SK-N-SH treated with all-trans-retinoic acid at 6 μM for 48 hours (cell line): Measurements from ENCODE around the gene PLEKHN1.

Experiments used
- ATAC-seq: fragments of 200-7000 bp; cut with Tn5 transposase; 3 replicates; pipeline ENCODE4 v1.9.1; 2020; ENCODE audit warnings: mild to moderate bottlenecking, moderate library complexity
- ARNTL ChIP-seq: fragments of 450-650 bp; formaldehyde crosslinking; IDR thresholded peaks from 2 replicates; pipeline ENCODE4 v1.5.0; 2020; ENCODE audit warnings: low read depth, mild to moderate bottlenecking, moderate library complexity, borderline replicate concordance
- BACH2 ChIP-seq: fragments of 250-450 bp; sonication (Bioruptor Pico); IDR thresholded peaks from 2 replicates; pipeline ENCODE4 v1.9.0; 2021; ENCODE audit warnings: mild to moderate bottlenecking, borderline replicate concordance
- CSDC2 ChIP-seq: fragments of 250-450 bp; sonication (Bioruptor Pico); IDR thresholded peaks from 2 replicates; pipeline ENCODE4 v1.5.0; 2020; ENCODE audit warnings: mild to moderate bottlenecking, moderate library complexity
- CSRNP3 ChIP-seq: fragments of 250-450 bp; sonication (Bioruptor Pico); IDR thresholded peaks from 2 replicates; pipeline ENCODE4 v1.5.1; 2021; ENCODE audit warnings: mild to moderate bottlenecking, moderate library complexity
- GLIS3 ChIP-seq: fragments of 250-450 bp; sonication (Bioruptor Pico); IDR thresholded peaks from 2 replicates; pipeline ENCODE4 v1.5.0; 2020; ENCODE audit warnings: mild to moderate bottlenecking, moderate library complexity
- ISL1 ChIP-seq: fragments of 250-450 bp; sonication (Bioruptor Pico); IDR thresholded peaks from 2 replicates; pipeline ENCODE4 v2.1.2; 2022; ENCODE audit warnings: mild to moderate bottlenecking, moderate library complexity
- PATZ1 ChIP-seq: fragments of 250-450 bp; sonication (Bioruptor Pico); IDR thresholded peaks from 2 replicates; pipeline ENCODE4 v1.8.0; 2020; ENCODE audit warnings: mild to moderate bottlenecking, moderate library complexity, borderline replicate concordance
- POU6F1 ChIP-seq: fragments of 250-450 bp; sonication (Bioruptor Pico); IDR thresholded peaks from 2 replicates; pipeline ENCODE4 v1.8.0; 2021; ENCODE audit warnings: low read depth, mild to moderate bottlenecking, moderate library complexity, borderline replicate concordance
- RARB ChIP-seq: fragments of 250-450 bp; sonication (Bioruptor Pico); IDR thresholded peaks from 2 replicates; pipeline ENCODE4 v1.8.0; 2021; ENCODE audit warnings: mild to moderate bottlenecking, moderate library complexity
- SNAI2 ChIP-seq: fragments of 250-450 bp; sonication (Bioruptor Pico); IDR thresholded peaks from 2 replicates; pipeline ENCODE4 v1.5.0; 2020; ENCODE audit warnings: mild to moderate bottlenecking, moderate library complexity
- TCF4 ChIP-seq: fragments of 250-450 bp; sonication (Bioruptor Pico); IDR thresholded peaks from 2 replicates; pipeline ENCODE4 v1.8.0; 2021; ENCODE audit warnings: mild to moderate bottlenecking, moderate library complexity, borderline replicate concordance
- TSHZ2 ChIP-seq: fragments of 250-450 bp; sonication (Bioruptor Pico); IDR thresholded peaks from 2 replicates; pipeline ENCODE4 v1.5.0; 2020; ENCODE audit warnings: mild to moderate bottlenecking, moderate library complexity
- ZC3H10 ChIP-seq: fragments of 250-450 bp; sonication (Bioruptor Pico); IDR thresholded peaks from 2 replicates; pipeline ENCODE4 v1.5.1; 2021; ENCODE audit warnings: mild to moderate bottlenecking, moderate library complexity
- ZFP3 ChIP-seq: fragments of 250-450 bp; sonication (Bioruptor Pico); IDR thresholded peaks from 2 replicates; pipeline ENCODE4 v1.5.0; 2020; ENCODE audit warnings: mild to moderate bottlenecking, moderate library complexity
- ZFP30 ChIP-seq: fragments of 450-650 bp; formaldehyde crosslinking; IDR thresholded peaks from 2 replicates; pipeline ENCODE4 v1.5.0; 2022; ENCODE audit warnings: mild to moderate bottlenecking, moderate library complexity
- ZNF565 ChIP-seq: fragments of 450-650 bp; formaldehyde crosslinking; conservative IDR thresholded peaks from 2 replicates; pipeline ENCODE4 v1.5.0; 2020; ENCODE audit warnings: low read depth, mild to moderate bottlenecking, moderate library complexity
- ZNF70 ChIP-seq: fragments of 450-650 bp; formaldehyde crosslinking; IDR thresholded peaks from 2 replicates; pipeline ENCODE4 v1.5.0; 2020; ENCODE audit warnings: mild to moderate bottlenecking, moderate library complexity
- ZNF8 ChIP-seq: fragments of 450-650 bp; formaldehyde crosslinking; IDR thresholded peaks from 2 replicates; pipeline ENCODE4 v1.5.0; 2020; ENCODE audit warnings: mild to moderate bottlenecking, moderate library complexity
- TF ChIP-seq, protein P1 (sequence below): fragments of 250-450 bp; sonication (Bioruptor Pico); IDR thresholded peaks from 2 replicates; pipeline ENCODE4 v1.5.1; 2020; ENCODE audit warnings: low read depth, mild to moderate bottlenecking, moderate library complexity

Gene PLEKHN1

DNA sequence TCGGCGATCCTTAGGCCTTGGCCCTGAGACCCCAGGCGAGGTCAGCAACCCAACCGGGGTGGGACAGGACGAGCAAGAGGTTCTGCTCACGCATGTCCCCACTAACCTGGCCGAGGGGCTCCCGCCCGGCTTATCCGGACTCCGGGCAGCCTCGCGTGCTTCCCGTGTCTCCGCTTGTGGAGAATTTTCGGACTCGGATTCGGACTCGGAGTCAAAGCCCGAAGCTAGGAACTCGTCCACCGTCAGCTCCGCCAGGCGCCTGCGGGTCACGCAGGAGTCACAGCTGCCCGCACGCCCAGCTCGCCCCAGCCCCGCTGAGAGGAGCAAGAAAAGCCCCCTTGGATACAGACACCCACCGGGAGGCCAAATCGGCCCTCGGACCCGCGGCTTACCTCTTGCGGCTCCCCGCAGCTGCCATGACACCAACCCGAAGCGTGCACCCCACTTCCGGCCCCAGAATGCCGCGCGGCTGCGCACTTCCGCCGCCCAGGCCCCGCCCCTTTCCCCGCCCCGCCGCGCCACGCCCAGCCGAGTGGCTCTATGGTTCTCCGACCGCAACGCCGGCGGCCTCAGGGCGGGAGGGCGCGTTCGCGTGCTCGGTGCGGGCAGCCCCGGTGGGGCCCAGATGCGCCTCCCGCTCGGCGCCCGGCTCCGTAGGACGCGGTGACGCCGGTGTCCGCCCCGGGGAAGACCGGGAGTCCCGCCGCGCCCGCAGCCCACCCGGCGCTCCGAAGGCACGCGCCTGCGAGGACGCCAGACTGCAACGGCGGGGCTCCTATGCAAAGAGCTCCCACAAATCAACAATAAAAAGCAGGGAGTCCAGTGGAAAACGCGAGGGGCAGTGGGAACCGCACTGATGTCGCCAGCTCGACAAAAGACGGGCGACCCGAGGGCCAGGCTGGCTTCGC, 7.2 kb upstream of the PLEKHN1 start, which contains the start of gene NOC2L:
TSS of gene NOC2L (minus strand) at position 434 of the 908 bp plus-strand sequence. CDS start at position 418, 16 bp downstream.
- TF ChIP-seq CSRNP3 (CRISPR knock-in tag) (no peak), ZFP30 (CRISPR knock-in tag) (no peak), TCF4 (CRISPR knock-in tag) (no peak), CSDC2 (CRISPR knock-in tag) (no peak), PATZ1 (CRISPR knock-in tag) (no peak), ZNF70 (CRISPR knock-in tag) (no peak), BACH2 (CRISPR knock-in tag) (no peak), GLIS3 (CRISPR knock-in tag) (no peak), TSHZ2 (CRISPR knock-in tag) (no peak), POU6F1 (CRISPR knock-in tag) (no peak), SNAI2 (CRISPR knock-in tag) (no peak), ZNF565 (no peak), ZFP3 (no peak), ZNF8 (CRISPR knock-in tag) (no peak), RARB (CRISPR knock-in tag) (no peak)
- ATAC-seq, result peak; percentile 91

- ATAC-seq, result no peak; the same call in 2 of the 3 replicates
- no peak for TF ChIP-seq CSDC2 (CRISPR knock-in tag)
- TF ChIP-seq PATZ1 (CRISPR knock-in tag), result no peak
- no peak for TF ChIP-seq ZNF565
- no peak for TF ChIP-seq ISL1
- no peak for TF ChIP-seq TSHZ2 (CRISPR knock-in tag)
- no peak for TF ChIP-seq CSRNP3 (CRISPR knock-in tag)
- no peak for TF ChIP-seq GLIS3 (CRISPR knock-in tag)
- TF ChIP-seq ZNF8 (CRISPR knock-in tag), result no peak
- TF ChIP-seq ZNF70 (CRISPR knock-in tag), result no peak
- TF ChIP-seq ZFP30 (CRISPR knock-in tag), result no peak
- no peak for TF ChIP-seq ARNTL (CRISPR knock-in tag)
- no peak for TF ChIP-seq ZC3H10 (CRISPR knock-in tag)
- TF ChIP-seq, protein P1, sequence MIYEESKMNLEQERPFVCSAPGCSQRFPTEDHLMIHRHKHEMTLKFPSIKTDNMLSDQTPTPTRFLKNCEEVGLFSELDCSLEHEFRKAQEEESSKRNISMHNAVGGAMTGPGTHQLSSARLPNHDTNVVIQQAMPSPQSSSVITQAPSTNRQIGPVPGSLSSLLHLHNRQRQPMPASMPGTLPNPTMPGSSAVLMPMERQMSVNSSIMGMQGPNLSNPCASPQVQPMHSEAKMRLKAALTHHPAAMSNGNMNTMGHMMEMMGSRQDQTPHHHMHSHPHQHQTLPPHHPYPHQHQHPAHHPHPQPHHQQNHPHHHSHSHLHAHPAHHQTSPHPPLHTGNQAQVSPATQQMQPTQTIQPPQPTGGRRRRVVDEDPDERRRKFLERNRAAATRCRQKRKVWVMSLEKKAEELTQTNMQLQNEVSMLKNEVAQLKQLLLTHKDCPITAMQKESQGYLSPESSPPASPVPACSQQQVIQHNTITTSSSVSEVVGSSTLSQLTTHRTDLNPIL (CRISPR knock-in tag), result no peak
- TF ChIP-seq ZFP3, result no peak
Measured at GRCh38 chr1:959731-960362, 6.4 kb upstream of the PLEKHN1 start.
